ENCODE data around the gene ANKRD33B.
"Not testable (repeated sequence)": the region's sequence is repeated elsewhere in the genome, so short reads cannot be mapped to it uniquely, and the experiment has no call there.

ANKRD33B gene

DNA sequence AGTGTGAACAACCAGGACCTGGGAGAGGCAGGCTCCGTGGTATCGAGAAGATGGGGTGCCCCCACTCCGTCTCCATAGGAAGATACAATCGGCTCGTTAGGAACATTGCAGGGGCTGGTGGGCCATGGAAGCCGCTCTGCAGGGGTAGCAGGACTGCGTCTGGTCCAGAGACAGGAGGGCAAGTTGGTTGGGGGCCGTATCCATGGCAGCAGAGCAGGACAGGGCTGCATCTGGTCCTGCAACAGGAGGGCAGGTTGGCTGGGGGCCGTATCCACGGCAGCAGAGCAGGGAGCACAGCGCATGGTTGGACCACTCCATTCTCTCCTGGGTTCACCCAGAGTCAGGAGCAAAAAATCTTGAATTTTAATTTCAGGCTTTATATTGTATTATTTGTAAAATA lies 98.2 kb downstream of the ANKRD33B start:
- DNase-seq = no peak

DNA sequence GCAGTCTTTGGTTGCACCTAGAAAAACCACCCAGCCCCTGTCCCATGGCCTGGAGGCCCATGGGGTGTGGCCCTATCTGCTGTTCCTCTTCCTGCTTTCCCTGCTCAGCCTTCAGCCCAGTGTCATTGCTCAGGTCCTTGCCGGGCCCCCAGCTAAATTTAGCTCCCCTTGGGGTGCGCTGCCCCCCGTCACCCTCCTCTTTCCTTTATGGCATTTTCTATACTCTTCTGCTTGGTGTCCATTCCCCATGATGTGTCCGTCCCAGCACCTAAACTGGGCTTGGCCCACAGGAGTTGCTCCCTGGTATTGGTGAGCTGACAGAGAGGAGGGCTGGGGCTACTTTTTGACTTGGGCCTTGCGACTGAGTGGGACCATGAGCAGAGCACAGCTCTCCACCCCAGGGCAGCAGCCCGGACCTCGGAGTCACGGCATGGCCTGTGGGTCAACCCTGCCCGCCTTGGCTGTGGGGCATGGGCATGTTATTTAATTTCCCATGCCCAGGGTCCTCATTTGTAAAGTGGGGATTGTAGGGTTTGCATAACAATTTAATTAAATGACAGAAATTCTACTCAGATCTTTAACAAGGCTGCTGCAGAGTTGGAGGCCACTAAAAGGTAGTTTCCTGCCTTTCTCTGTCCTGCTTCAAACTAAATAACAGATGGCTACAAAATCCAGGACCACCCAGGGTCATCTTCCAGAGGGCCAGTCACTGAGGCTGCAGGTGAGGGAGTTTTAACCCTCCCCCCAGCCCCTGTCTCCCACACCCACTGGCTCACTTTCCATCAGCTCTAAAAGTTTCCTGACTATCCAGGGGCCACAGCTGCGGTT lies 99.0 kb downstream of the ANKRD33B start:
- DNase-seq = no peak

DNA sequence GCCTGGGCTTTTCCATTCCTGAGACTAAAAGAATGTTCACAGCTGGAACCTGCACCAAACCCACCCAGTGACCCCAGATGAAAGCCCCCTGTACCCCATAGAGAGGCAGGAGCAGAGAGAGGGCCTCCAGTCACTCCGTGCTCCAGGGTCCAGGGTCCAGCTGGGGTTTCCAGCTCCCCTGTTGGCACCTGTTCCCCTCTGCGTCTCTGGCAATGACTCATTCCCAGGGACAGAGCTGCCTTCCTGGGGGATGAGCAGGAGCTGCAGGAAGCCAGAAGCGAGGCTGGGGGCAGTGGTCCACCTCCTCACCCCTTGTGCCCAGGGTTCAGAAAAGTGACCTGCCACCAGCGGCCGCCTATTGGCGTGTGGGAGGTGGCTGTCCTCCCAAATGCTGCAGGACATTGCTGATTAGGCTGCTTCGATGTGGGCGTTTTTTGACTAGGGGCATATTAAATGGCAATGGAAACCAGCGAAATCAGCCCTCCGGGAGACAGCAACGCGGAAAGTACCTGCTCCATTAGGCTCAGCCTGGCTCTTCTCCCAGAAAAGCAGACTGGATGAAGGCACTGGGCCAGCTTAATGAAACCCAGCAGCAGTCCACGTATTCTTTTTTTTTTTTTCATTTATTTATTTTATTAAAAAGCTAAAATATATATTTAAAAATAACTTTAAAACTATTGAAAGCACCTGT lies 99.8 kb downstream of the ANKRD33B start:
- no peak for DNase-seq

DNA sequence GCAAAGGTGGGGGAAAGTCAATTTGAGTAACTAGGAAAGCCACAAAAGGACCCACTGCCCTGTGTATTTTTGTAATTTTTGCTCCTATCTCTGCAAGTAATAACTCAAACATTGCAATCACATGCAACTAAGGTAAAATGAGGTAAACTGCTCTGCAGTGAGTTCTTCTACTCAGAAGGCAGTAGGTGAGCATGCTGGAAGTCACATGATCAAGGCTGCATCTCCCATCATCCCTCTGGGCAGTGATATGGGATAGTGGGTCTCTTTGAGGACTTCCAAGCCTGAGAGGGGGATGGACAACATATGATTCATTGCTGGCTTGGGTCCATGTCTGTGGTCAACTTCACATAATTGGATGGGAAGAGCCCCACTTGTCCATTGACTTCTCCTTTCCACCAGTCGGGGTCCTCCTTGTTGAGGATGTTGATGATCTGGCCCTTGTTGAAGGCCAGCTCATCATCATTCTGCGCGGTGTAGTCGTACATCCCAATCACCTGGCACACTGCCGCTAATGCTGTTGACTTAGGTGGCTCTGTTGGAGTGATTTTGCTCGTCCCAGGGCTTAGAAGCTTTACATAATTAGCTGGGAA lies 100.4 kb downstream of the ANKRD33B start:
- not testable (repeated sequence) for DNase-seq

DNA sequence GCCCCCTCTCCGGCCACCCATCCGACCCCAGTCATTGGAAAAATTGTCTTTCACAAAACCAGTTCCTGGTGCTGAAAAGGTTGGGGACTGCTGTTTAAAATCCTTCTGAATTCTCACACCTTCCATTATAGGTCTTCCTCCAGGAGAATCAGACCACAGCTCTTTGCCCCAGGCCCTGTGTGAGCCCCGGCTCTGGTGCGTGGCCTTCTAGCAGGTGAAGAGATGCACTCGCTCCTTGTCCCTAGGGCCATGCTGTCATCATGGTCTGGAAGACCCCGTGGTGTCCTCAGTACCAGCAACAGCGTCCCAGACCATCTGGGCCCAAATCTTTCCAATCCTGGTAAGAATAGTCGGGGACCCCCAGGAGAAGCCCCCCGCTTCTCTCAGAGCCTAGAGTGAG lies 101.9 kb downstream of the ANKRD33B start:
- no peak for DNase-seq

DNA sequence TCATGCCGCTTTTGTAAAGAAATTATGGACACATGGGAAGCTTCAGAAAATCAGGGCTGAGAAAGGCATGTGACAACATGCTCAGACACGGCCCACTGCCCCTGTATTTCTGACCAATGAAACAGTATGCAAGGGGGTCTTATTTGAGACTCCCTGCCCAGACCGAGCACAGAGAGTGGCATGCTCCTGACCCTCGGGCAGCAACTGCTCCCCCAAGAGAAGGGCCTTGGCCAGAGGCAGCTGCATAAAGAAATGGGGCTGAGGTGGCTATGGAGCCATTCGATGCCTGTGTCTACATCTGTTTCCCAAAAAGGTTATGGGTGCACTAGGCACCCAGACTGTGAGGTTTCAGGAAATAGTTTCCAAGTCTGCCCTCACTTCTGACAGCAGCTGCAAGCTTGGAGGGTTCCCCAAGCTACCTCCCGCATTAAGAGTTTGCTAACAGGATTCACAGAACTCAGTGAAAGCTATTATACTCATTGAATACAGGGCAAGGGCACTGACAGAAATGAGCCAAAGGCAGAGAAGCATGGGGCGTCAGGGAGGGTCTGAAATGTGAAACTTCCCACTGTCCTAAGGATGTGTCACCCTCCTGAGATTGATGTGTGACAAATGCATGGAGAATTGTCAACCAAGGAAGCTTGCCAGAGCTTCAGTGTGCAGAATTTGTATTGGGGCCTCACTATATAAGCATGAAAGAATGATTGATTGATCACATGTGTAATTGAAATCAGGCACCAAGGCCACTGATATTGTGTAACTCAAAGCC lies 102.8 kb downstream of the ANKRD33B start:
- DNase-seq = no peak

DNA sequence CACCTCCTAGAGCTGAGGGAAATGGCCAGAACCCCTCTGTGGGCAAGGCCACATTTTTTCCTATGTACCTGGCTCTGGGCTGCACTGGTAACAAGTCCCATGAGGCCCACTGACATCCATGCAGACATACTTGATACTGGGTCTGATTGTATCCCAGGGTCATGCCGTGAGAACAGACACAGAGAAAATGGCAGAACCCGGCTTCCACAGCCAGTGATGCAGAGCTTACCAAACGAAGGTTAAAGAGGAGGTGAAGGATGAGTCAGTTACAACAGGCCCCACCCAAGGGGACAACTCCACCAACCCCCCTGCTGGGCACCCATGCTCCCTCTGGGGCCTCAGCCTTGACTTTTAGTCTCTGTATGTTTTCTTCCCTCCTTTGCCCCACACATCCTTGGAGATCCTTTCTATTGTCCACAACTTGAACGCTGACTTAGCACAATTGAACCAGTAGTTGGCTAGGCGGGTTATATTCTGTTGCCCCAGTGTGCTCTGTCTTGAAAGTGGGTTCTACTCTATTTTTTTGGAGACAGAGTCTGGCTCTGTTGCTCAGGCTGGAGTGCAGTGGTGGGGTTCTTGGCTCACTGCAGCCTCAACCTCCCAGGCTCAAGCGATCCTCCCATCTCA lies 103.7 kb downstream of the ANKRD33B start:
- no peak for DNase-seq

DNA sequence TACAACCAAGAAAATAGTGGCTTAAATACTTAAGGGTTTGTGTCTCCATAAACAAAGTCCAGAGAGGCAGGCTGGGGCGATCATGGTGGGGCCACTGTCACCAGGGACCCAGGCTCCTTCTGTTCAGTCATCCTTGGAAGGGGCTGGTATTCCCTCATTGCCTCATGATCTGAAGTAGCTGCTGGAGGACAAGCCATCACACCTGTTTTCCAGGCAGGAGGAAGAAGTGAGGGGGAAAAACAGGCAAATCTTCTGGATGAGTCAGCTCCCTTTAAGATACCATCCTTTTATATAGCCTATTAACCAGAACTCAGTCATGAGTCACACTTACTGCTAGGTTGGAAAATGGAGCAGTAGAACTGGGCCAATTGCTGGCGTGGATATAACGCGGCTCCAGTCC lies 104.8 kb downstream of the ANKRD33B start:
- DNase-seq = no peak

DNA sequence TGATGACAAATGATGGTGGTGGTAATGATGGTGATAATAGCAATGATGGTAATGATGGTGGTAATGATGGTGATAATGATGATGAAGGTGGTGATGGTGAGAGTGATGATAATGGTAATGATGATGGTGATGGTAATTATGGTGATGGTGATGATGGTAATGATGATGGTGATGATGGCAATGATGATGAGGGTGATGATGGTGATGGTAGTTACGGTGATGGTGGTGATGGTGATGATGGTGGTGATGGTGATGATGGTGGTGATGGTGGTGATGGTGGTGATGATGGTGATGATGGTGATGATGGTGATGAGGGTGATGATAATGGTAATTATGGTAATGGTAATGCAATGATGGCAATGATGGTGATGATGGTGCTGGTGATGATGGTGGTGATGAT lies 106.1 kb downstream of the ANKRD33B start:
- DNase-seq = no peak

DNA sequence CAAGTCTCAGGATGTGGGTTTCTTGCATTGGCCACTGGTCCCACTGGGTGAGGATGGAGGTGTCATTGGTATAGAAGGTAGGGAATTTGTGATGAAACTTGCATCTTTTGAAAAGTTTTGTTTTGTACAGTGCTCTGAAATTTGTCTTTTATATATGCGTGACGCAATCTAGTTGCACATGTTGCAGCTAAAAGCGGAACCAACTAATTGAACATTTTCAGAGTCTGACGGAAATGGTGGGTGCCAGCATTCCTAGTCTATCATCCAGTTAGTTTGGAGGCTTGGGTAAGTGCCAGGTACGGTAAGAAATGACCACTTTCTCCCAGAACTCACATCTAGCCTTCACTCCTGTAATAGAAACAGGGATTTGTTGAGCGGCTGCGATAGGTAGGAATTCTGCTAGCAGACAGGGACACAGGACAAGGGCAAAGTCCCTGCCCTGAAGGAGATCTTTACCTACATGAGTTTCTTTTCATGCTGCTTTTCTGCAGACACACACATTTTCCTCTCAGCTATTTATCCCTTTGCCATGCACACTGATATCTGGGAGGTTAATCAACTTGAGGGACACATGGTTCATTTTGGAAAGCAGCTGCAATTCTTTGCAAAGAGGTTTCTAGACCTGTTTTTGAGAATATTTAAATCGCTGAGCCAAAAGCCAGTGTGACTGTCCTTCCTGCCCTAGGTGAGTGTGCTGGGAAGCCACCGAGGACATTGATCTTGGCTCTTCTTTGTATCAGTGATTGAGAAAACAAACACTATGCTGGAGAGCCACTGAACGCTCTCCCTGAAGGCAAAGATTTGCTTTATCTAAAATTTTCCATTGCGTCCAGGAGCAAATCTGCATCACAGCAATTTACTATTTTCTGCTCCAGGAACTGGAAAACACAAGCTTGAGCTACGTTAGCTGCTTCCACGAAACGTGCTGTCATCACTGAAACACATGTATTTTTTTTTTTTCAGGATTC lies 107.5 kb downstream of the ANKRD33B start:
- no peak for DNase-seq

DNA sequence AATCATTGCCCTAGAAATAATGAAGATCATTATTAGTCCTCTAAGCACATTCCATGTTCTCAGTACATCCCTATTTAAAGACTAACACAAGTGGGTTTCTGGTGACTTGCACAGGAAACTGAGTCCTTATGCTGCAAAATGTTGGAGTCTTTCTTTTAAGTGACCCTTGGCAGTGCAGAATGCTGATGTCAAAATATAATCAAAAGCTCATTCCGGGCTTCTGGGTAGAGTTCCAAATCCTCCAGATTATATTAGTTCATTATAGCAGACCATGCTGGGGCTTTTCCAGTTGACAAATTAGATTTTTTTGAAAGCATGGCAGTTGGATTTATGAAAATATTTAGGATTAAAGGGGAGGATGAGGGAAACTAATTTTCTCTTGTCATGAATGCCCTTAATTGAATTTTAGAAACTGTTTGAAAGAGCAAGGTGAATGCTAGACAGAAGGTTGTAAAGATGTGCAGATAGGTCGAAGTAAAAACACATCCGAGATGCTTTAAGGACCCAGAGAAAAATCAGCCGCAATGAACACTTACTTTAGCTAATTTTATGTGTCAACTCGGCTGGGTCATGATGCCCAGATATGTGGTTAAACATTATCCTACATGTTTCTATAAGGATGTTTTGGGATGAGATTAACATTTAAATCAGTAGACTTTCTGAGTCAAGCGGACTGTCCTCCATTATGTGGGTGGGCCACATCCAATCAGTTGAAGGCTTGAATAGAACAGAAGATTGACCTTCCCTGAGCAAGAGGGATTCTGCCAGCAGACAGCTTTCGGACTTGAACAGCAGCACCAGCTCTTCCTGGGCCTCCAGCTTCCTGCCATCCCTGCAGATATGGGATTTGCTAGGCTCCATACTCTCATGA lies 108.5 kb downstream of the ANKRD33B start:
- no peak for DNase-seq

DNA sequence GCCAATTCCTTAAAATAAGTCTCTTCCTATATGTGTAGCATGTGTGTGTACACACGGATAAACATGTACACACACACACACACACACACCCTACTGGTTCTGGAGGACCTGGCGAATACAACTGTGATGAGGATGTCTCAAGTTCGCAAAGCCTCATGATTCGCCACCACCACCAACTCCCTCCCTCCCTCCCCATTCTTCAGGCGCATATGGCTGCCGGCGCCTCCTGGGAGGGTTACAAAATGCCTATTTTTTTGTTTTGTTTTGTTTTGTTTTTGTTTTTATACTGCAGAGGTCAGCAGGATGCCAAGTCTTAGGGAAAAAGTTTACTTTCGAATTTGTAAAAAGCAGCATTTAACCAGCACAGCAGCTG lies 109.1 kb downstream of the ANKRD33B start:
- DNase-seq = no peak

DNA sequence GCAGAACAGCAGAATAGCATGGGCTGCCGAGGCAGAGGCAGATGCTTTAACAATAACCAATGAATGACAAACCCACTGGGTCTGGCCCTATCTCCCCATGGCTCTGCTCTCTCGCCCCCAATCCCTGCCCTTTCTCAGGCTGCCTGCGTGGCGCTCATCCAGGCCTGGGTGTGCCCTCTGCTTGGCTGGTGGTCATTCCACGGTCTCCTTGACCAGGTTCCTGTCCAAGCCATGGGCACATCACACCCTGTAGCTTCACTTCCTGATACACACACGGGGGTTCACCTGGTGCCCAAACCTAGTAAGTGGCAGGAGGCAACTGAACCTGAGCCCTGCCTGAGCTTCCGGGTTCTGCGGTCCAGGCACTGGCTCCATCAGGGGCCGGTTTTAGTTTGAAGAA lies 109.5 kb downstream of the ANKRD33B start:
- DNase-seq = no peak

DNA sequence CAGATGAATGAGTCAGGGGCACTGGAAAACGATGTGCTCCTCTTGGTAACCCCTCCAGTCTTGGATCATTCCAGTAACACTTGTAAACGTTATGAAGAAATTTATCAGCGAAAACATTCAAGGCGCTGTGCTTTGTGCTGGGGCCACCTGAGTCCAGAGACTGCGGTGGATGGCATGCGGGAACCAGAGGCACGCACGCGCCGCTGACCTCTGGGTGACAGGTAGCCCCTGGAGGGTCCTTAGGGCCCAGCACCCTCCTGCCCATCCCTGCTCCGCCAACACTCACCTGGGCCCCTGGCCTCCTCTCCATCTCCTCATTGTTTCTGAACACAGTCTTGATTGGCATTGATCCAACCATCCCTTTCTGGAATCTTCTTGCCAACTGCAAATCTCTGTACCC lies 110.2 kb downstream of the ANKRD33B start:
- DNase-seq = no peak

DNA sequence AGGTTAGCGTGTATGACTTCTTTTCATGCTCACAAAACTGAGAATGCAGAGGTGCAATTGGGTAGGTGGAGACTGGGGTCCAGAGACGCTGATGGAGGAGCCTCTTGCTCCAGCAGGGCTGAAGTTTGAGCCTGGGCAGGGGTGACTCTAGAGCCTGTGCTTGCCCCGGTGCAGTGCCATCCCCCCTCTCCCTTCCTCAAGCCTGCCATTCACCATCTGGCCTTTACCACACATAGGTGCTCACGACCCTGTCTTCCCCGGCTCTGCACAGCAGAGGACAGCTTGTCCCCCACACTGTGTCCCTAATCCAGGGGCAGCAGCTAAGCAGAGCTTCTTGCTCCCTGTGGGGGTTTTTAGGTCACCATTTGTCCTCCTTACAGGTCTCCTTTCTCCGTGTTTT lies 110.7 kb downstream of the ANKRD33B start:
- no peak for DNase-seq

DNA sequence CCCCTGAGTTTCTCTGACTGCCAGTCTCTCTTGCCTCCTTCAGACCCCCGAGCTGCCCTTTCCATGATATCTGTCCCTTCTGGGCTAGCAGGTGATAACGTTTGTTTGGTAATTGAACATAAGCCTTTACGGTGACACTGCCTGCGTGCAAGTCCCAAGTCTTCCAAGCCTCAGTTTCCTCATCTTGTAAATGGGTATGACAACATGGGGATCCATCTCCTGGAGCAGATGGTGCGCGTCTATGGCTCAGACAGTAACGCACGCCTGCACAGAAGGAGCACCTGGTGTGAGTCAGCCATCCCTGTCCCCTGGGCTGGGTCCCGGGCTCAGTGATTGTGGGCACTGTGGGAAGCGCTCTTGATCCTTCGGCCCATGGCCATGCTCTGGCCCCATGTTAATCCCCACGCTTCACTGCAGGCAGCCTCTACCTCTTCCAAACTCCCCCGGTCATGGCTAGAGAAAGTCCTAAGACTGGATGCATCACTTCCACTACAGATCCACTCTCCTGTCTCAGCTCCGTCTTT lies 111.4 kb downstream of the ANKRD33B start:
- no peak for DNase-seq

DNA sequence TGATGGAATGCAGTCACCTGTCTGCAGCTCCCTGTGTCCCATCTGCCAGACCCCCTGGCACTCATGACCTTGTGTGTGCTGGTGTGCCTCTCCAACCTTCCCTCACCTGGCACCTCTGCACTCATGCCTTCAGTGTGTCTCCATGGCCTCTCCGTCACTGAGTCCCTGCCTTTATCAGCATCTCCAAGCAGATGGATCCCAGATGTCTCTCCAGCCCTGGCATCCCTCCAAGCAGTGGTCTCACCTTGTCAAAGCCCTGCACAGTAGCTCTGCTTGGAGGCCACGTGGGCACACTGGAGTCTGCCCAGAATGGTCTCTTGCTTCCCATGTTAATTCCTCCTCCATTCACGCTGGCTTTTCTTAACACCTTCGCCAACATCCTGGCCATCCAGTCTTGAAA lies 112.4 kb downstream of the ANKRD33B start:
- DNase-seq = no peak

DNA sequence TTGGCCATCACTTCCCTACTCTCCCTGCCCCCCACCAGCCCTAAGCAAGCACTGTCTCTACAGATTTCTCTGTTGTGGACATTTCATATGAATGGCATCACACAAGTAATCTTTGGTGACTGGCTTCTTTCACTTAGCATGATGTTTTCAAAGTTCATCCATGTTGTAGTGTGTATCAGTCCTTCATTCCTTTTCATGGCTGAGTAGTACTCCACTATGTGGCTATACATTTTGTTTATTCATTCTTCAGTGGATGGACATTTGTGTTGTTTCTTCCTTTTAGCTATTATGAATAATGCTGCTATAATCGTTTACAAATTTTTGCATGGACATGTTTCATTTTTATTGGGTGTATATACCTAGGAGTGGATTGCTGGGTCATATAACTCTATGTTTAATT lies 113.1 kb downstream of the ANKRD33B start:
- DNase-seq = no peak

DNA sequence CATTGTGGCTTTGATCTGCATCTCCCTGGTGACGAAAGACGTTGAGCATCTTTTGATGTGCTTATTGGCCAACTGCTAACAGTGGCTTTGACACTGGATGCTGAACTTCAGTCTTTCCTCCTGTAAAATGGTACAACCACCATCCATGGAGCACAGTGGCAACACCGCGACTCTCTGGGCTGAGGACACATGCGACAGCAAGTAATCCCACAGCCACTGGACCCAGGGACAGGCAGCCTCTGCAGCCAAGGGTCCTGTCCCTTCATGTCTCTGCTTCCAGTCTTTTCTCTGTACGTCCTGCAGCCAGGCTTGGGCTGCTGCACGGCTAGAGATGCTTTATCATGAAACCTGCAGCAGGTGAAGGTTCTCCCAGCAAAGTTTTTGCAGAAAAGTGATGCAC lies 113.7 kb downstream of the ANKRD33B start:
- DNase-seq = no peak

DNA sequence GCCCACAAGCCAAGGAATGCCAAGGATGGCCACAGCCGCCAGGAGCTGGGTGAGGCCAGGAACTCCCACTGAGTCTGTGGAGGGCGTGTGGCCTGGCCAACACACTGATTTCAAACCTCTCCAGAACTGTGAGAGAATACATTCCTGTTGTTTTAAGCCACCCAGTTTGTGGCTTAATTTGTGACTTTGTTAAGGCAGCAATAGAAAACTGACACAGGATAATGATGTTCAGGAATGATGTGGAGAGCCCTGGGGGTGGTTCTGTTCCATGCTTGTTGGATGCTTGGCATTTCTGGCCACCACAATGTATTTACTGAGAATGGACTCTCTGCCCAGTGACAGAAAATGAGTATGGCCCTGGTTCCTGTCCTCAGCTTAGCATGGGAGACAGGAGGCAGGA lies 114.4 kb downstream of the ANKRD33B start:
- DNase-seq = no peak

All from hippocampal formation (tissue), 2 donors.